CD4-positive, alpha-beta T cell treated with Interleukin-10 for 1 hour (primary cell): Measurements from ENCODE around the gene F2.

ENCODE experiments used
- DNase-seq: peaks from one replicate; pipeline ENCODE4 v3.0.0-alpha.2; 2020

The F2 gene

DNA sequence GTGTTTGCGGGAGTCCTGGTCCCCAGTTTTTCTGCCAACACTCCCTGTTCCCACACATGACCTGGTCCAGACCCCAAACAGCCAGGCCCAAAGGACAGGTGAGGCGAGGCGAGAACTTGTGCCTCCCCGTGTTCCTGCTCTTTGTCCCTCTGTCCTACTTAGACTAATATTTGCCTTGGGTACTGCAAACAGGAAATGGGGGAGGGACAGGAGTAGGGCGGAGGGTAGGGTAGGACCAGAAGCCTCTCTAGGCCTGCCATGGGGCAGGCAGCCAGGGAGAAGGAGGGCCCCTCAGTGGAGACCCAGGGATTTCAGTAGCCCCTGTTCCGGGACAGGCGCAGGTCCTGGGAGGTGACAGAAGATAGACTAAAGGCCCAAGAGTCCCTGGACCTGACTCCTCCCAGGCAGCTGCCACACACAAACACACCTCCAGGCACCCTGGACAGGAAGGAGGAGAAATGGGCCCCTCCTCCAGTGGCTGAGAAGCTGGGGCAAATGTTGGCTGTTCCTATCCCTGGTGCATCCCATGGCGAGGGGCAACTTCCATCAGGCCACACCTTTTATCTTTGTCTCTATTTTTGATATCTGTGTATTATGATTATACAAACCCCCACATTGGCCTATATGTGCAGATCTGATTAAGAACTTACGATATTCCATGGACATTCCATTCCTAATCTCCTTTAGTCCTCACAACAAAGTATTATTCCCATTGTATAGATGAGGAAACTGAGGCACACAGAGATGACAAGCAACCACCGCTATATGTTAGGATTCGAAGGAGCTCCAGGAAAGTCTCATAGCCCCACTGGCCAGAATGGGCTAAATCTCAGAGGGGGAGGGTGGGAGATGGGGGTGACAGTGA is 626 bp upstream of the F2 start:
- no peak for DNase-seq

- DNase-seq: no peak
Measured at GRCh38 chr11:46719543-46720218, 668 bp downstream of the F2 start.

- DNase-seq: no peak
Measured at GRCh38 chr11:46721286-46721685, 2.3 kb downstream of the F2 start.

GRCh38 chr11:46722566-46723358 is 3.7 kb downstream of the F2 start:
- no peak for DNase-seq

DNA sequence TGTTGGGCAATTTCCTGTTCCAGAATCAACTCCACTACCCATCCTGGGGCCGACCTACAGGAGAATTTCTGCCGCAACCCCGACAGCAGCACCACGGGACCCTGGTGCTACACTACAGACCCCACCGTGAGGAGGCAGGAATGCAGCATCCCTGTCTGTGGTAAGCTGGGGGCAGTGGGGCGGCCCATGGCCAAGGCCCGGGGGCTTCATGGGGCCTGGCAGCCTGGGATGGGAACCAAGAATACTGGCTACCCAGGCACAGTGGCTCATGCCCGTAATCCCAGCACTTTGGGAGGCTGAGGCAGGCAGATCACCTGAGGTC is 4.3 kb downstream of the F2 start:
- no peak for DNase-seq

DNA sequence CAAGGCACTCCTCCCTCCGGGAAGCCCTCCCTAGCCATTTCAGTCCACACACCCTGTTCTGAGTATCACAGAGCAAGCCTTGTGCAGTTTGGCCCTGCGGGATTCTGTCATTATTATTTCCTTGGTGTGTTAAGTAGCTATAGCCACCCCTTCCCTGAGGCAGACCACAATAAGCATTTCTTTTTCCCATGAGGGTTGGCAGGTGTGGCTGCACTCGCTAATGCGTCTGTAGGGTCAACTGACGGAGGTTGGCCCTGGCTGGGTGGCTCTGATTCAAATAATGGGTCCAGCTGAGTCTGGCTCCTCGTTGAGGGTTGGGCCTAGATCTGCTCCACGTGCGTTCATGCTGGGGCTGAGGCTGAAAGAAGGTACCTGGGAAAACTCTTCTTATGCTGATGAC is 5.1 kb downstream of the F2 start:
- no peak for DNase-seq

- DNase-seq: no peak
Measured at GRCh38 chr11:46725338-46726205, 6.6 kb downstream of the F2 start.

DNA sequence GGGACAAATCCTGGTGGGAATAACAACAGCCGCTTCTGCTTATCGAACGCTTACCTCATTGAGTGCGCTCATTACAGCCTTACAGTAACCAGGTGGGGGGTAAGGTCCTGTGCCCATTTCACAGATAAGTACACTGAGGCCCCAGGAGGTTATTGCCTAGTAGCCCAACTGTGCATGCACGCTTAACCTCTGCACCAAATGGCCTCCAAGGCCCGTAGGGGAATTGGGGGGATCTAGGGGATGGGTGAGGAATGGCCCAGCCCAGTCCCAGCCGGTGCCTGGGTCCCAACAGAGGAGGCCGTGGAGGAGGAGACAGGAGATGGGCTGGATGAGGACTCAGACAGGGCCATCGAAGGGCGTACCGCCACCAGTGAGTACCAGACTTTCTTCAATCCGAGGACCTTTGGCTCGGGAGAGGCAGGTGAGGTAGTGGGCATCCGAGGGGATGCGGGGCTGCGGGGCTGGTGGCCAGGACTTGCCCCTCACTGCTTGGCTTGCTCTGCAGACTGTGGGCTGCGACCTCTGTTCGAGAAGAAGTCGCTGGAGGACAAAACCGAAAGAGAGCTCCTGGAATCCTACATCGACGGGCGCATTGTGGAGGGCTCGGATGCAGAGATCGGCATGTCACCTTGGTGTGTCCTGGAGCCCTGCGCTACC is 7.3 kb downstream of the F2 start:
- no peak for DNase-seq

GRCh38 chr11:46727952-46728658 is 9.1 kb downstream of the F2 start:
- DNase-seq: no peak

GRCh38 chr11:46728659-46729040 is 9.6 kb downstream of the F2 start:
- no peak for DNase-seq

GRCh38 chr11:46729110-46730027 is 10.4 kb downstream of the F2 start:
- no peak for DNase-seq

DNA sequence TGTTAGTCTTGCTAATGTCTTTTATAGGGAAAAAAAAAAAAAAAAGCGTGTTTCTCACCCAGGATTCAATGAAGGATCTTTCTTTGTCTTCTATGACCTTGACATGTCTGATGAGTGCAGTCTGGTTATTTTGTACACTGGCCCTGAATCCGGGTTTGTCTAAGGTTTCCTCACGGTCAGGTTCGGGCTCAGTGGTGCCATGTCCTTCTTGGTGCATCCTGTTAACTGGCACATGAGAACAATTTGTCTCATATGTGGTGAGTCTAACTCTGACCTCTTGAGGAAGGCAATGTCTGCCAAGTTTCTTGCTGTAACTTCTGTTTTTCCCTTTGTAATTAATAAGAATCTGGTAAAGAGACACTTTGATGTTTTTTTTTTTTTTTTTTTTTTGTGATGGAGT is 12.5 kb downstream of the F2 start:
- no peak for DNase-seq

DNA sequence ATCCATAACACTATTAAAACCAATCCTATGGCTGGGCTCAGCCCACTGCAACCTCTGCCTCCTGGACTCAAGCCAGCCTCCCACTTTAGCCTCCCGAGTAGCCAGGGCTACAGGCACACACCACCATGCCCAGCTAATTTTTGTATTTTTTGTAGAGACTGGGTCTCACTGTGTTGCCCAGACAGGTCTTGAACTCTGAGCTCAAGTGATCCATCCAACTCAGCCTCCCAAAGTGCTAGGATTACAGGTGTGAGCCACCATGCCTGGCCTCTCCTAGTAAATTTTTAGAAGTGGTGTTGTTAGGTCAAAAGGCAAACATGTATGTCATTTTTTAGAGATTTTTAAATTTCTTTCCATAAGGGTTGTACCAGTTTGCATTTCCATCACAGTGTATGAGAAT is 14.2 kb downstream of the F2 start:
- DNase-seq: no peak

- DNase-seq: no peak
Measured at GRCh38 chr11:46736146-46736545, 17.1 kb downstream of the F2 start.

GRCh38 chr11:46736615-46737014 is 17.6 kb downstream of the F2 start:
- DNase-seq: no peak

DNA sequence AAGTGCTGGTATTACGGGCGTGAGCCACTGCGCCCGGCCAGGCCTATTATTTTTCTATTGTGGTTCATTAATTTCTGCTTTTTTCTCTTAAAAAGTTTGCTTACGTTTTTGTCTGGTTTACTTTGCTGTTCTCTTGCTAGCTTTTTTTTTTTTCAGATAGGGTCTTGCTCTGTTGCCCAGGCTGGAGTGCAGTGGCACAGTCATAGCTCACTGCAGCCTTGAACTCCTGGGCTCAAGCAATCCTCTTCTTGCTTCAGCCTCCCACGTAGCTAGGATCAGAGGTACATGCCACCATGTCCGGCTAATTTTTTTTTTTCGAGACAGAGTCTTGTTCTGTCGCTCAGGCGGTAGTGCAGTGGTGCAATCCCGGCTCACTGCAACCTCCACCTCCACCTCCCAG is 18.7 kb downstream of the F2 start:
- no peak for DNase-seq

GRCh38 chr11:46738887-46739286 is 19.9 kb downstream of the F2 start:
- no peak for DNase-seq

GRCh38 chr11:46741600-46742484 is 22.8 kb downstream of the F2 start:
- no peak for DNase-seq

DNA sequence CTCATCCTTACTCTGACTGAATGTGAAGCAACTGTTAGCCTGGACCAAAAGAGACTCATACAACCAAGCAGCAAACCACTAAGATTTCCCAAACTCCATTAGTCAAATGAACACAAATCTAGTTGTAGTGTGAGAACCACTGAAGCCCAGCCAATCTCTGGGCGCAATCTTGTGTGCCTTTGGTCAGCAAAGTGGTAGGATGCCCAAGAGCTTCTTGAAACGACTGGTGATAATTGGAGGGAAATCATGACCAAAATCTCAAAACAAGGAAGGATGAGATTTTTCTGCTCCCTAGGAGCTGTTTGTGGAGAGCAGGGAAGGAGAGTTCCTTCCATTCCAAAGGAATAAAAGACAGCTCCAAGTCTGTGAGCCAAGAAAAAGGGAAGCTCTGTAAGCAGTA is 24.0 kb downstream of the F2 start:
- no peak for DNase-seq
